OCI-LY1 (cell line): ENCODE data around the gene ZNF487.

Source experiments
- CTCF ChIP-seq: fragments of 200-600 bp; sonication (generic), shearing (Covaris generic); IDR thresholded peaks from 2 replicates; pipeline ENCODE4 v1.5.1; 2017; ENCODE audit warnings: mild to moderate bottlenecking, antibody characterized with exemption, low read length, moderate library complexity, mixed read lengths
- EZH2 ChIP-seq: fragments of 200-600 bp; sonication (generic), shearing (Covaris generic); IDR thresholded peaks from 2 replicates; pipeline ENCODE4 v1.8.0; 2017; ENCODE audit warnings: borderline replicate concordance, mixed run types, mild to moderate bottlenecking, antibody characterized with exemption, low read length, moderate library complexity, mixed read lengths

- TF ChIP-seq CTCF (no peak), EZH2 (no peak)
Observed at GRCh38 chr10:43415544-43415943, 21.4 kb upstream of the ZNF487 start.
